Measurements from ENCODE around the gene FAM47E.

- no peak for TF ChIP-seq CTCF (optimal IDR thresholded peaks at IDR 0.05 in 1 of 3, IDR thresholded peaks at IDR 0.05 in 1 of 3, conservative IDR thresholded peaks at IDR 0.05 in 1 of 3; ENCODE audit: extremely low read depth in 1 of 3, insufficient read depth in 2 of 3, low read length in 3 of 3)
- TF ChIP-seq EZH2 (IDR thresholded peaks at IDR 0.05; ENCODE audit: low read length): no peak
These were observed 19.7 kb downstream of the FAM47E start for GRCh38 chr4:76271248-76271647.

Measured in keratinocyte (primary cell).